NCI-H187 (cell line): Measurements from ENCODE around the gene MRPS7.

Source experiments
- DNase-seq, 2 experiments: peaks; one replicate each; lab custom pipeline; 2025; lab: John Stamatoyannopoulos, UW

Gene MRPS7

DNA sequence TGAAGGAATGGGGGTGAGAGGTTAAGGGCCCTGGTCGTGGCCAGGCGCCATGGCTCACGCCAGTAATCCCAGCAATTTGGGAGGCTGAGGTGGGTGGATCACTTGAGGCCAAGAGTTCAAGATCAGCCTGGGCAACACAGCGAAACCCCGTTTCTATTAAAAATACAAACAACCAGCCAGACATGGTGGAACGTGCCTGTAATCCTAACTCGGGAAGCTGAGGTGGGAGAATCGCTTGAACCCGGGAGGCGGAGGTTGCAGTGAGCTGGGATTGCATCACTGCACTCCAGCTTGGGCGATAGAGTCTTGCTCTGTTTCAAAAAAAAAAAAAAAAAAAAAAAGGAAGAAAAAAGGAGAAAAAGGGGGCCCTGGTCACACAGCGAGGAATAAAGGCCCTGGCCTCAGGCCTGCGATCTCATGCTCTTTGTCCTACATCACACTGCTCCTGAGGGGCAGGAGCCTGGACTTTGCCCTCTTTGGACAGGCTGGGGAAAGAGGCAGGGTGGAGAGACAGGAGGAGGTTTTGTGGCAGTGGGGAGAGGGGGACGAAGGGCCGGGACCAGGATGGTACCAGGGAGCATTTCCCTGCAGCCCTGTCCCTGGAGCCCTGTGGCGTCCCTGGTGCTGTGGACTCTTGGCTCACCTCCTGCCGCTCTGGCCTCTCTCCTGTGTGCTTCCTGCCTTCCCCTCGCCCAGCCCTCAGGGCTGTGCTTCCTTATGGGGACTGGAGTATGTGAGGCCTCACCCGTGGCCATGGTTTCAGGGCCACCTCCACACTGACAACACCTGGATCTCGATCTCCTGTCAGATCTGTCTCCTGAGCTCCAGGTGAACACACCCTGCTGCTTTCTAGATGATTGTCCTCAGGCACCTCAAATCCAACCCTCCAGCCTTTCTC lies 47.3 kb downstream of the MRPS7 start:
- no peak for DNase-seq

DNA sequence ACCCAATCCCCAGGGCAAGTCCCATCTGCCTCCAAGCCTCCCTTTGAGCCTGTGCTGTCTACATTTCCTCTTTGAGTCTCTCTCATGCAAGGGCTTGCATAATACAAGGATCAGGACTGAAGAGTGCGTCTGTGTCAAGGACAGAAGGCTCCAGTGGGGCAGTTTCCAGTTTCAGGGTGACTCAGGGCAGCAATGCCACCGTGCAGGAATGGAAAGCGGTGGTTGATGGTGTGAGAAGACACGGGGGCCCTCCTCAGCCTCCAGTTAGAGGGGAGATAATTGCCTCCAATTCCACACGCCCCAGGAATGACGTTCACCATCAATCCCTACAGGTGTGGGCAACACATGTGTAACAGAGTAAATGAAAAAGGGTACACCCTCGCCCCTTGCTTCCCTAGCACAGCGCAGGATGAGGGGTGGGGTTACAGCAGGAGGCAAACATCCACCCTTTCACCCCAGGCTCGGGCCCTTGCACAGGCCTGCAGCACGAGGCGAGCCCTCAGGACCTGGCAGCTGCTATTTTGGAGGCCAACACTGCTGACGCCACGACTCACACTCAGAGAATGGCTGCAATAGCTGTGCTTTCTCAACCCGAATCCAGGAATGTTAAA lies 52.4 kb downstream of the MRPS7 start:
- DNase-seq: no peak

DNA sequence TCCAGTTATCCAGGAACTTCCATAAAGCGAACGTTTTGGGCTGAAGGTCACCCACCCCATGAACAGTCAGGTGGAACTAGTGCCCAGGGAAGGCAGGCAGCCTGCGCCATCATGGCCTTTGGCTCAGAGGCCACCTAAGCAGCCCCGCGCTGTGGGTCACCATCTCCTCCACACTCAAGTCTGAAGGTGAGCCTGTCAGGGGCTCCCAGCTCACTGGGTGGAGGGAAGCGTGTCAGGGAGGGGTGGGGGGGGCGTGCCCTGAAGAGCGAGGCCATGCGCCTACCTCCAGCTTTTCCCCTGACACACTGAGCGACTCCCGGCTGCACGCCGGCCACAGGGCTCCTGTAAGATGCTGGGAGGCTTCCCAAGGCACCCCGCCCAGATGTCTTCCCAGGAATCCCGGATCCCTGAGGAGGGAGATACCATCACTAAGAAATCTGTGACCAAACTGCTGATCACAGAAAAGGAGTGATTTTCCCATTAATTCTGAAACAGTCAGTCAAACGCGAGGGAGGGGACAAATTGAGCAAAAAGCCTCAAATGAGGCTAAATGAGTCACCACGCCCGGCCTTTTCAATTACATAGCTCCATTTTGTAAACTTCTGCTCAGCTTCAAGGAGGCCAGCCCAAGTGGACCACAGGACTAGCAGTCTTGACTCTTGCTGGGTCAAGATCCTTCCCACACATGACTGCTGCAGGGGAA lies 54.0 kb downstream of the MRPS7 start:
- no peak for DNase-seq
